ENCODE data around the gene GLRX5.

GLRX5 gene

GRCh38 chr14:95525999-95526398, 8.9 kb upstream of the GLRX5 start:
- Histone ChIP-seq H4K20me1 (ENCODE audit: insufficient read depth, low read length) (no peaks in the 10 kb centered on the region), H3K9me3 (replicated peaks; ENCODE audit: insufficient read depth, low read length) (no peaks in the 10 kb centered on the region), H3K4me2 (ENCODE audit: low read depth, low read length) (no peak overlapping the region), H3K9me2 (replicated peaks; ENCODE audit: insufficient read depth, low read length) (no peaks in the 10 kb centered on the region), H3K4me1 (ENCODE audit: low read length) (no peaks in the 10 kb centered on the region), H3K9ac (ENCODE audit: low read length) (no peak overlapping the region), H3K36me3 (replicated peaks; ENCODE audit: insufficient read depth, low read length) (no peaks in the 10 kb centered on the region), H3F3A (ENCODE audit: insufficient read depth, low read length) (no peaks in the 10 kb centered on the region), H3K27ac (ENCODE audit: low read length) (no peak overlapping the region), H3K27me3 (replicated peaks; ENCODE audit: insufficient read depth, low read length) (no peaks in the 10 kb centered on the region), H2AFZ (ENCODE audit: low read length) (no peak overlapping the region), H3K79me2 (ENCODE audit: low read length) (peaks cover 10% of the 10 kb centered on the region), H3K4me3 (ENCODE audit: low read length) (no peak overlapping the region)
- TF ChIP-seq CTCF (IDR thresholded peaks at IDR 0.05; ENCODE audit: low read length) (no peak), EZH2phosphoT487 (IDR thresholded peaks at IDR 0.05; ENCODE audit: low read length) (no peak), EZH2 (optimal IDR thresholded peaks at IDR 0.05; ENCODE audit: low read depth, low read length) (no peak)
- DNase-seq: no peak

GRCh38 chr14:95526483-95527386, 8.1 kb upstream of the GLRX5 start:
- no peaks in the 10 kb centered on the region for H3K4me1 ChIP-seq (ENCODE audit: low read length)
- H3K27me3 ChIP-seq (replicated peaks; ENCODE audit: insufficient read depth, low read length): no peaks in the 10 kb centered on the region
- H3F3A ChIP-seq (ENCODE audit: insufficient read depth, low read length): no peaks in the 10 kb centered on the region
- H3K36me3 ChIP-seq (replicated peaks; ENCODE audit: insufficient read depth, low read length): no peaks in the 10 kb centered on the region
- no peaks in the 10 kb centered on the region for H4K20me1 ChIP-seq (ENCODE audit: insufficient read depth, low read length)
- H3K79me2 ChIP-seq (ENCODE audit: low read length): peaks cover 18% of the 10 kb centered on the region
- no peak overlapping the region for H3K4me3 ChIP-seq (ENCODE audit: low read length)
- no peak overlapping the region for H3K4me2 ChIP-seq (ENCODE audit: low read depth, low read length)
- H3K9me2 ChIP-seq (replicated peaks; ENCODE audit: insufficient read depth, low read length): no peaks in the 10 kb centered on the region
- no peak for DNase-seq
- H3K9ac ChIP-seq (ENCODE audit: low read length): no peak overlapping the region
- TF ChIP-seq CTCF (IDR thresholded peaks at IDR 0.05; ENCODE audit: low read length) (no peak), EZH2 (optimal IDR thresholded peaks at IDR 0.05; ENCODE audit: low read depth, low read length) (no peak), EZH2phosphoT487 (IDR thresholded peaks at IDR 0.05; ENCODE audit: low read length) (no peak)
- H3K27ac ChIP-seq (ENCODE audit: low read length): no peak overlapping the region
- H2AFZ ChIP-seq (ENCODE audit: low read length): no peak overlapping the region
- H3K9me3 ChIP-seq (replicated peaks; ENCODE audit: insufficient read depth, low read length): no peaks in the 10 kb centered on the region

- H3K27me3 ChIP-seq (replicated peaks; ENCODE audit: insufficient read depth, low read length): no peaks in the 10 kb centered on the region
- H3K9me3 ChIP-seq (replicated peaks; ENCODE audit: insufficient read depth, low read length): no peaks in the 10 kb centered on the region
- no peaks in the 10 kb centered on the region for H4K20me1 ChIP-seq (ENCODE audit: insufficient read depth, low read length)
- H3K4me1 ChIP-seq (ENCODE audit: low read length): no peaks in the 10 kb centered on the region
- no peak overlapping the region for H3K9ac ChIP-seq (ENCODE audit: low read length)
- no peak overlapping the region for H3K4me2 ChIP-seq (ENCODE audit: low read depth, low read length)
- no peak overlapping the region for H3K27ac ChIP-seq (ENCODE audit: low read length)
- no peak overlapping the region for H2AFZ ChIP-seq (ENCODE audit: low read length)
- no peak overlapping the region for H3K4me3 ChIP-seq (ENCODE audit: low read length)
- H3F3A ChIP-seq (ENCODE audit: insufficient read depth, low read length): no peaks in the 10 kb centered on the region
- no peaks in the 10 kb centered on the region for H3K36me3 ChIP-seq (replicated peaks; ENCODE audit: insufficient read depth, low read length)
- DNase-seq: peak; percentile 34
- TF ChIP-seq CTCF (IDR thresholded peaks at IDR 0.05; ENCODE audit: low read length): peak; percentile 51
- no peak for TF ChIP-seq EZH2phosphoT487 (IDR thresholded peaks at IDR 0.05; ENCODE audit: low read length)
- no peaks in the 10 kb centered on the region for H3K9me2 ChIP-seq (replicated peaks; ENCODE audit: insufficient read depth, low read length)
- peaks cover 25% of the 10 kb centered on the region for H3K79me2 ChIP-seq (ENCODE audit: low read length)
Observed at GRCh38 chr14:95527387-95528002, 7.4 kb upstream of the GLRX5 start.

Data from MM.1S (cell line).